K562 (cell line): Measurements from ENCODE around the gene ZNF774. TPM values are rescaled to one million over a fixed set of nuclear protein-coding genes. Genes with fewer than 3 reads are reported as not detected.

ENCODE experiments used
- TFAP4 ChIP-seq: sonication (generic); formaldehyde crosslinking; IDR thresholded peaks from 2 replicates; pipeline ENCODE4 v1.8.0; 2022; ENCODE audit warnings: missing genetic modification reagents, mild to moderate bottlenecking, moderate library complexity, borderline replicate concordance
- ZBTB40 ChIP-seq, 2 experiments: fragments of 450-650 bp in 1 of 2; sonication (generic) in 1 of 2; formaldehyde crosslinking in 1 of 2; IDR thresholded peaks; 2 replicates each; pipeline versions ENCODE4 v1.7.1 to v1.9.0; 2016 to 2022; ENCODE audit warnings: inconsistent platforms in 1 of 2, mild to moderate bottlenecking in 1 of 2, missing genetic modification reagents in 1 of 2
- ZFPM2 ChIP-seq: fragments of 250-450 bp; sonication (Bioruptor Pico); IDR thresholded peaks from 2 replicates; pipeline ENCODE4 v1.5.1; 2022; ENCODE audit warnings: mild to moderate bottlenecking
- ZNF41 ChIP-seq: fragments of 250-450 bp; sonication (Bioruptor Pico); conservative IDR thresholded peaks from 2 replicates; pipeline ENCODE4 v1.4.0; 2020; ENCODE audit warnings: mild to moderate bottlenecking
- polyA plus RNA-seq, 8 experiments: library from polyadenylated mRNA; depleted of rRNA in 4 of 8; stranded (reverse) in 5 of 8; unstranded in 3 of 8; fragments of >200 nt; fragmentation: Nextera tagmentation in 2 of 8; fragmentation: Illumina TruSeq in 1 of 8; extraction: Ambion mirVana in 2 of 8; extraction: Trizol in 1 of 8; gene quantifications; 2 replicates each; pipeline versions ENCODE4 v1.2.1 to v1.2.3, GENCODE V29; 2011 to 2014; ENCODE audit warnings: inconsistent platforms in 1 of 8, missing spikeins in 1 of 8
- total RNA-seq, 7 experiments: library from RNA; depleted of rRNA in 6 of 7; stranded (reverse); fragments of >200 nt in 6 of 7; fragmentation: Illumina TruSeq in 2 of 7; extraction: Trizol in 2 of 7; gene quantifications; 2 replicates each; pipeline versions ENCODE4 v1.2.1 to v1.2.3, GENCODE V29; 2011 to 2021; ENCODE audit warnings: low replicate concordance in 1 of 7
- TF ChIP-seq, protein P1 (sequence below): fragments of 250-450 bp; sonication (Bioruptor Pico); IDR thresholded peaks from 2 replicates; pipeline ENCODE4 v1.4.0; 2020

The ZNF774 gene
- total and polyA plus RNA-seq, 9 of the 15 experiments (the other 6 are each of a cell fraction or from before 2014, with no cell fraction given): 0.32 to 2.0 (median 1.2) TPM

GRCh38 chr15:90318591-90318990 is 33.5 kb upstream of the ZNF774 start (continued):
- no peak for TF ChIP-seq ZBTB40 (IDR thresholded peaks at IDR 0.05)
- TF ChIP-seq ZBTB40 (CRISPR knock-in tag; IDR thresholded peaks at IDR 0.05): no peak
- no peak for TF ChIP-seq ZFPM2 (CRISPR knock-in tag)
- TF ChIP-seq, protein P1, sequence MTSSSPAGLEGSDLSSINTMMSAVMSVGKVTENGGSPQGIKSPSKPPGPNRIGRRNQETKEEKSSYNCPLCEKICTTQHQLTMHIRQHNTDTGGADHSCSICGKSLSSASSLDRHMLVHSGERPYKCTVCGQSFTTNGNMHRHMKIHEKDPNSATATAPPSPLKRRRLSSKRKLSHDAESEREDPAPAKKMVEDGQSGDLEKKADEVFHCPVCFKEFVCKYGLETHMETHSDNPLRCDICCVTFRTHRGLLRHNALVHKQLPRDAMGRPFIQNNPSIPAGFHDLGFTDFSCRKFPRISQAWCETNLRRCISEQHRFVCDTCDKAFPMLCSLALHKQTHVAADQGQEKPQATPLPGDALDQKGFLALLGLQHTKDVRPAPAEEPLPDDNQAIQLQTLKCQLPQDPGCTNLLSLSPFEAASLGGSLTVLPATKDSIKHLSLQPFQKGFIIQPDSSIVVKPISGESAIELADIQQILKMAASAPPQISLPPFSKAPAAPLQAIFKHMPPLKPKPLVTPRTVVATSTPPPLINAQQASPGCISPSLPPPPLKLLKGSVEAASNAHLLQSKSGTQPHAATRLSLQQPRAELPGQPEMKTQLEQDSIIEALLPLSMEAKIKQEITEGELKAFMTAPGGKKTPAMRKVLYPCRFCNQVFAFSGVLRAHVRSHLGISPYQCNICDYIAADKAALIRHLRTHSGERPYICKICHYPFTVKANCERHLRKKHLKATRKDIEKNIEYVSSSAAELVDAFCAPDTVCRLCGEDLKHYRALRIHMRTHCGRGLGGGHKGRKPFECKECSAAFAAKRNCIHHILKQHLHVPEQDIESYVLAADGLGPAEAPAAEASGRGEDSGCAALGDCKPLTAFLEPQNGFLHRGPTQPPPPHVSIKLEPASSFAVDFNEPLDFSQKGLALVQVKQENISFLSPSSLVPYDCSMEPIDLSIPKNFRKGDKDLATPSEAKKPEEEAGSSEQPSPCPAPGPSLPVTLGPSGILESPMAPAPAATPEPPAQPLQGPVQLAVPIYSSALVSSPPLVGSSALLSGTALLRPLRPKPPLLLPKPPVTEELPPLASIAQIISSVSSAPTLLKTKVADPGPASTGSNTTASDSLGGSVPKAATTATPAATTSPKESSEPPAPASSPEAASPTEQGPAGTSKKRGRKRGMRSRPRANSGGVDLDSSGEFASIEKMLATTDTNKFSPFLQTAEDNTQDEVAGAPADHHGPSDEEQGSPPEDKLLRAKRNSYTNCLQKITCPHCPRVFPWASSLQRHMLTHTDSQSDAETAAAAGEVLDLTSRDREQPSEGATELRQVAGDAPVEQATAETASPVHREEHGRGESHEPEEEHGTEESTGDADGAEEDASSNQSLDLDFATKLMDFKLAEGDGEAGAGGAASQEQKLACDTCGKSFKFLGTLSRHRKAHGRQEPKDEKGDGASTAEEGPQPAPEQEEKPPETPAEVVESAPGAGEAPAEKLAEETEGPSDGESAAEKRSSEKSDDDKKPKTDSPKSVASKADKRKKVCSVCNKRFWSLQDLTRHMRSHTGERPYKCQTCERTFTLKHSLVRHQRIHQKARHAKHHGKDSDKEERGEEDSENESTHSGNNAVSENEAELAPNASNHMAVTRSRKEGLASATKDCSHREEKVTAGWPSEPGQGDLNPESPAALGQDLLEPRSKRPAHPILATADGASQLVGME (CRISPR knock-in tag): no peak
- TF ChIP-seq ZNF41 (CRISPR knock-in tag): no peak
- no peak for TF ChIP-seq TFAP4 (CRISPR knock-in tag)
- TF ChIP-seq, all 486 proteins: peak for 0
